HG03342 (cell line): ENCODE measurements around the gene OR51E1.

Experiments
- ATAC-seq: cut with Tn5 transposase; IDR thresholded peaks from one replicate; pipeline ENCODE4 v1.9.1; 2021; ENCODE audit warnings: mild to moderate bottlenecking, moderate library complexity; ENCODE audit not compliant: unreplicated experiment

Gene OR51E1

DNA sequence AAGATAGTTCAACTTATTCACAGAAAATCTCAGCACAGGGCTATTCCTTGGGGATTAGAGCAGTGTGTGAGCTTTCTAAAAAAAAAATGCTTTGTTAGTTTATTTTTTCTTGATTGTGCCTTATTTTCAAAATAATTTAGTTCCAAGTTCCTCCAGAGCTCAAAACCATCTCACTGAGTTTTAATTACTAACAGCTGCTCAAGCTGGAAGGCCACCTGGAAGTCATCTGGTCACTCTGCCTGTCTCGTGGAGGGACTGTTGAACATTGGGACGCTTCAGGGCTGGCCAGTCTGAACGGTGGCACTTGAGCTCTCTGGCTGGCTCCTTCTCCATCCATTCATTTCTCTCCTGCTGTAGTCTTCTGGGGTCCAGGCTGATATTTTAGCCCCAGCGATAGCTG lies 4.0 kb downstream of the OR51E1 start:
- no peak for ATAC-seq

DNA sequence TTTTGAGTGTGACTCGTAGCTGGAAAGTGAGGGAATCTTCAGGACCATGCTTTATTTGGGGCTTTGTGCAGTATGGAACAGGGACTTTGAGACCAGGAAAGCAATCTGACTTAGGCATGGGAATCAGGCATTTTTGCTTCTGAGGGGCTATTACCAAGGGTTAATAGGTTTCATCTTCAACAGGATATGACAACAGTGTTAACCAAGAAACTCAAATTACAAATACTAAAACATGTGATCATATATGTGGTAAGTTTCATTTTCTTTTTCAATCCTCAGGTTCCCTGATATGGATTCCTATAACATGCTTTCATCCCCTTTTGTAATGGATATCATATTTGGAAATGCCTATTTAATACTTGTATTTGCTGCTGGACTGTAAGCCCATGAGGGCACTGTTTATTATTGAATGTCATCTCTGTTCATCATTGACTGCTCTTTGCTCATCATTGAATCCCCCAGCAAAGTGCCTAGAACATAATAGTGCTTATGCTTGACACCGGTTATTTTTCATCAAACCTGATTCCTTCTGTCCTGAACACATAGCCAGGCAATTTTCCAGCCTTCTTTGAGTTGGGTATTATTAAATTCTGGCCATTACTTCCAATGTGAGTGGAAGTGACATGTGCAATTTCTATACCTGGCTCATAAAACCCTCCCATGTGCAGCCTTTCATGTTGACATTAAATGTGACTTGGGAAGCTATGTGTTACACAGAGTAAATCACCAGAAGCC lies 11.0 kb downstream of the OR51E1 start:
- no peak for ATAC-seq

DNA sequence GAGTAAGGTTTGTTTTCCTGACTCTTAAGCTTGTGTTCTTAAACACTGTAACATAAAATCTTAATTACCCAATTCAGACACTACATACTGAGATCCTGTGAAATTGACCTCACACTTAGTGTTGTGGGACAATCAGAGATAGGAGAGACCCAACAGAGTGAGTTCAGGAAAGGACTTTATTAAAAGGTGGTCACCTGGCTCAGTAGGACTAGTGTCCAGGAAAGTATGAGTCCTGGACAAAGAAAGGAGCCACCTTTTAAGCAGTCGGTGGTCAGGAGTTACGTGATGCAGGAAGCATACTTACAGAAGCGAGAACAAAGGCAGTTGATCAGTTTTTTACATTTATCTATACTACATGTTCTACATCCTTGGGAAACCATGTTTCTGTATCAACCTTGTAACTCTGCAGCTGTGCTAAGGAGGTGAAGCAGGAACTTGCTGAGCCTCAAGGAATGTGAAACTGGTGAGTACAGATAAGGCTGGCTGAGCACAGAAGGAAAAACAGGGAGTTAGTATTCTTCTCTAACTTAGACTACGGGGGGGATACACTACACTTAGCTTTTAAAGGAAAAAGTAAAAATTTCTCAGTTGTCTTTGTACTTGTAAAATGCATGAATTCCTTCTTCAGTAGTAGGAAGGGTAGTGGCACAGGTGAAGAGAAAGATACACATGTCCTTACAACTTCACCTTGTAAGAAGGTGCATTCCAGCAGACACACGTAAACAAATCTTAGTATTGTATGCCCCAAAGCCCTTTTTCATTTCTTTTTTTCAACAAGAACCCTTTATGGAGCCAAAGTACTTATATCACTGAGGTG lies 15.1 kb downstream of the OR51E1 start:
- ATAC-seq = no peak

DNA sequence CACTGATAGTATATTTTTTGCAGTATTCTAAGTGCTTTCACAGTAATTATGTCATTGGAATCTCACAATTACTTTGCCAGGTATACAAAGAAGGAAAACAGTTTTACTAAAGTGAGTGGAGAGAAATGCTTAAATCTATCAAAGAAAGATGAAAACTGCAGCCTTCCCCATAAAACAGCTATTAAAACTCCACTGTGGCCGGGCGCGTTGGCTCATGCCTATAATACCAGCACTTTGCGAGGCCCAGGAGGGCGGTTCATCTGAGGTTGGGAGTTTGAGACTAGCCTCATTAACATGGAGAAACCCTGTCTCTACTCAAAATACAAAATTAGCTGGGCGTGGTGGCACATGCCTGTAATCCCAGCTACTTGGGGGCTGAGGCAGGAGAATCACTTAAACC lies 19.1 kb downstream of the OR51E1 start:
- ATAC-seq = no peak

DNA sequence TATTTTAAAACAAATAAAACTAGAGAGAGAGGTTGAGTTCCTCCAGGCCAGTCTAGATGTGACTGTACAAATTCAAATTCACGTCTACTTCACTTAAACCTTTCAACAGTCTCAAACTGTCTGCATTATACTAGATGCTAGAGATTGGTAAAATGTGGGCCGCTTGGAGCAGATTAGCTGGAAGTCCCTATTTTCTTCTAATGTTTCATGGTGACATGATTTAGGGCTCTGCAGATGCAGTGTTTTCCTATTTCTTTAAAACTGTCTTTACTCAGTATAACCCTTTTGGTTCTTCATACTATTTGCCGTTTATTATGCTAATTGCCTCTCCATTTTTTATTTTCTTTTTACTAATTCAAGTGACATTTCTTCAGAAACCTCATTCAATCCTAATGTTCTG lies 20.4 kb downstream of the OR51E1 start:
- ATAC-seq = no peak

GRCh38 chr11:4664786-4665185 lies 21.0 kb downstream of the OR51E1 start:
- ATAC-seq = no peak

DNA sequence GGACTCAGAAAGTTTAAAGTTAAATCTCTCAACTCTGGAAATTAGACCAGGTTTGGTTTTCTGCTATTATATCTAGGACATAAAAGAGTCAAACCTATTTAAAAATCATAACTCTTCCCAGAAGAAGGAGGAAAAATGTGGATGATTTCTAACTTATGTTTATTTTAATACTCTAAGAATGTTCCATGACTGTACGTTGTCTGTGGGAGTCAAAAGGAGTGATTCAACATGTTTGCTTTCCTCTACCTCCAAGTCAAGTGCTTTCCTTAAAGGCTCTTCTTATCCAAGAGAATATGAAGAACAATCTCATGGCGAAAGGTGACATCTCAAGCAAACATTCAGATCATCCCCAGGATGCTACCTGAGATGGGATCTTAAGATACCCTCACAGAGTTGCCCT lies 21.6 kb downstream of the OR51E1 start:
- ATAC-seq = no peak

- no peak for ATAC-seq
These were observed 28.0 kb downstream of the OR51E1 start for GRCh38 chr11:4671741-4672140.

DNA sequence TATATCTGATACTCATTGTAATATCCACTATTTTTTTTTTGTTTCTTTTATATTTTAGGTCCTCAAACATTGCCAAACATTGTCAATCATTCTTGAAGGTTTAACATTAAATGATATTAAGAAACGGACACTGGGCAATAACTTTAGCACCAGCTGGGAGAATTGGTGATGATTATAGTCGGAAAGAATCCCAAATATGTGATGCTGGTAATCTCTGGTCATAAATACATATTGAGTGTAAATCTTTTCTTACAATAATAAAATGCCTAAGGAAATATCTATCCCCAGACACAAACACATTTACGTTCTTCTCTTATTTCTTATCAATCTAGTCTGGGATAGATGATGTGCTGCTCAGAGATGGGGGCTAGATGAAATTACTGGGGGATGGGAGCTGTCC lies 28.7 kb downstream of the OR51E1 start:
- no peak for ATAC-seq

- ATAC-seq = no peak
These were observed 30.0 kb downstream of the OR51E1 start for GRCh38 chr11:4673781-4674180.

GRCh38 chr11:4677948-4678347 lies 34.2 kb downstream of the OR51E1 start:
- ATAC-seq = no peak

DNA sequence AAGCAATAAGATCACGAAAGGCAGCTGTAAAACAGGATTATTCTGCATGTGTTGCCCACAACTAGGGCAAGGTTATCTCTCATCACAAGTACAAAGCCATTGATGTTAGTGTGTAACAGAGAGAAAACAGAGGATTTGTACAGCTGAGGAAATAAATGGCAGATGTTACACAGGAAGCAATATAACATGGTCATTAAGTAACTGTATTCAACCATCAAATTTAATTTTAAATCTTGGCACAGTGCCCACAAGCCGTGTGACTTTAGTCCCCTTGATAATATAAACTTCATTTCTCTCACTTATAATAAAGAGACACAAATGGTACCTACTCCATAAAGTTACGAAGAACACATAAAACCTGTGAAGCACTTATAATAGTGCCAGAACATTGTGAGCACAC lies 36.6 kb downstream of the OR51E1 start:
- no peak for ATAC-seq

- no peak for ATAC-seq
These were observed 39.0 kb downstream of the OR51E1 start for GRCh38 chr11:4682623-4683419.

- ATAC-seq = no peak
These were observed 41.0 kb downstream of the OR51E1 start for GRCh38 chr11:4684631-4685285.

GRCh38 chr11:4695442-4695841 lies 51.7 kb downstream of the OR51E1 start:
- ATAC-seq = no peak

DNA sequence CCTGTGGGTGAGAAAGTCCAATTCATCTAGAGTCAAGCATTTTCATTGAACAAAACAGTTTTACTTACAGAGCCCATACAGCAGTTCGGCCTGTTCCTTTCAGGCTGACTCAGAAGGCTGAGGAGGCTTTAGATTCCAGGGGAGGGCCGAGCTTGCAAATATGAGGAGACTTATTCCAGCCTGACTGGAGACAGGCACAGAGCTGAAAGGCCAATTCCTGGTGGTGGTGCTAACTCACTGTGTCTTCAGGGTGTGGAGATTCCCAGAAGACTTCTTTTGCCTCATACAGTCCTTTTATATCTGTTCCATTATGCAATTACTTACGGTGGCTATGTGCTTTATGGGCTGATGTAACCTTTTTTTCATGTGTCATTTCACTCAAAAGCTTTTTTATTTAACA lies 53.8 kb downstream of the OR51E1 start, which contains the start of gene OR51E2:
OR51E2 (minus strand) TSS at position 269 of the 400 bp plus-strand sequence. CDS start 15,142 bp downstream, outside the sequence.
- ATAC-seq = no peak

- peak; percentile 91 for ATAC-seq
These were observed 56.1 kb downstream of the OR51E1 start for GRCh38 chr11:4699697-4700435.

GRCh38 chr11:4700436-4700820 lies 56.6 kb downstream of the OR51E1 start:
- ATAC-seq = no peak

GRCh38 chr11:4704054-4704789 lies 60.4 kb downstream of the OR51E1 start, which contains the start of gene MMP26:
Gene MMP26, plus strand, starts transcription at chr11:4704784.
- ATAC-seq = peak; percentile 46
